ENCODE results near the gene PHF21A.

The PHF21A gene

GRCh38 chr11:45936511-45937054 is 184.7 kb downstream of the PHF21A start:
- Histone ChIP-seq H3K4me3 (no peak overlapping the region), H3K27ac (no peak overlapping the region), H3K4me1 (peaks cover 49 to 64% (median 58%) of the 10 kb centered on the region in 10 experiments), H3K4me2 (0 out of 22 replicates have a peak overlapping the region, but pooled peaks of 1 of the 11 experiments have one; percentile 8), H3K9me3 (replicated peaks in 1 of 11) (no peaks in the 10 kb centered on the region), H3K9ac (no peak overlapping the region), H4K20me1 (peaks cover 0 to 85% (median 5%) of the 10 kb centered on the region in 11 experiments; a peak in 7 of 22 replicates), H3K36me3 (peaks cover 16 to 70% (median 39%) of the 10 kb centered on the region in 11 experiments), H3K27me3 (peaks cover 0 to 26% (median 0%) of the 10 kb centered on the region in 11 experiments; a peak in 8 of 22 replicates)
- no peak for TF ChIP-seq Cebpa-rat (IDR thresholded peaks at IDR 0.05)

GRCh38 chr11:45935349-45936064 is 185.7 kb downstream of the PHF21A start:
- Histone ChIP-seq H3K9ac (no peak overlapping the region), H4K20me1 (peaks cover 0 to 89% (median 7%) of the 10 kb centered on the region in 11 experiments; a peak in 15 of 22 replicates), H3K36me3 (peaks cover 16 to 60% (median 37%) of the 10 kb centered on the region in 11 experiments), H3K27ac (no peak overlapping the region), H3K27me3 (peaks cover 0 to 26% (median 0%) of the 10 kb centered on the region in 11 experiments; a peak in 8 of 22 replicates), H3K4me3 (no peak overlapping the region), H3K4me1 (peaks cover 59 to 74% (median 69%) of the 10 kb centered on the region in 10 experiments), H3K9me3 (replicated peaks in 1 of 11) (no peaks in the 10 kb centered on the region), H3K4me2 (peak overlapping the region in 10 of 11 experiments; percentile 77 to 99 (median 95); a peak in 19 of 22 replicates)
- TF ChIP-seq Cebpa-rat (IDR thresholded peaks at IDR 0.05) = no peak

DNA sequence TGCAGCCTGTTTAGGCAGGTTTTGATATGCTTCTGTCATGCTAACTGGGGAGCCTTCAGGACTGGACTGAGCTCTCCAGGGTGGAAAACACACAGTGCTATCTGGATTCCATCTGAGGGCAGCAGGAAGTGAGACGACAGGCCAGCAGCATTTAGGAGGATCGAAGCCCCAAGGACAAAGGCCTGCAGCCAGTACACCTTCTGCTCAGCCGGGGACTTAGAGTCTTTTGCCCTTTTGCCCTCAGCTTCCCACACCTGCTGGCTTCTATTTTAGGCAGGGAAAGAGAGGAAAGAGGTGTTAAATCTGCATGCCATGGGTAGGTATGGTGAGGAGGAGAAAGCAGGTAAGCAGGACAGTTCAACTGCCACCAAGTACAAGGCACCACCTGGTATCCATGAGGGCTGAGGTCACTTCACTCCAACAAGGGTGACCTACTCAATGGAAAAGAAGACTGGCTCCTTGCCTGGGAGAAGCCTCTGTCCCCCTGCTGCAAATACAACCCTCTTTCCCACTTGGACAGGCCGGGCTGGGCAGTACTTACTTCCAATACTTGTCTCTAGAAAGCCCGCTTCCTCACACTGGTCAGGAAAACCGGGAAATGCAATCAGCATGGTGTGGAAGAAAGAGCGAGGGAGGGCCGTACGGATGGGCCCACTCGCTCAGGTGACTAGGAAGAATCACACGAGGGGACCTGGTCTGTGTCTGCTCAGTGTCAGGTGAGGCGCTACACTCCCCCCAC is 186.5 kb downstream of the PHF21A start:
- H3K27me3 ChIP-seq = peaks cover 0 to 26% (median 0%) of the 10 kb centered on the region in 11 experiments; a peak in 8 of 22 replicates
- peak overlapping the region; percentile 77 to 99 (median 95) for H3K4me2 ChIP-seq
- peaks cover 0 to 91% (median 12%) of the 10 kb centered on the region in 11 experiments; a peak in 16 of 22 replicates for H4K20me1 ChIP-seq
- TF ChIP-seq Cebpa-rat (IDR thresholded peaks at IDR 0.05) = no peak
- peaks cover 16 to 60% (median 37%) of the 10 kb centered on the region in 11 experiments for H3K36me3 ChIP-seq
- no peak overlapping the region for H3K27ac ChIP-seq
- H3K9me3 ChIP-seq (replicated peaks in 1 of 11) = no peaks in the 10 kb centered on the region
- no peak overlapping the region for H3K4me3 ChIP-seq
- H3K4me1 ChIP-seq = peaks cover 67 to 81% (median 75%) of the 10 kb centered on the region in 10 experiments
- H3K9ac ChIP-seq = peak overlapping the region in 5 of 11 experiments; percentile 2 to 62 (median 40); a peak in 5 of 22 replicates

DNA sequence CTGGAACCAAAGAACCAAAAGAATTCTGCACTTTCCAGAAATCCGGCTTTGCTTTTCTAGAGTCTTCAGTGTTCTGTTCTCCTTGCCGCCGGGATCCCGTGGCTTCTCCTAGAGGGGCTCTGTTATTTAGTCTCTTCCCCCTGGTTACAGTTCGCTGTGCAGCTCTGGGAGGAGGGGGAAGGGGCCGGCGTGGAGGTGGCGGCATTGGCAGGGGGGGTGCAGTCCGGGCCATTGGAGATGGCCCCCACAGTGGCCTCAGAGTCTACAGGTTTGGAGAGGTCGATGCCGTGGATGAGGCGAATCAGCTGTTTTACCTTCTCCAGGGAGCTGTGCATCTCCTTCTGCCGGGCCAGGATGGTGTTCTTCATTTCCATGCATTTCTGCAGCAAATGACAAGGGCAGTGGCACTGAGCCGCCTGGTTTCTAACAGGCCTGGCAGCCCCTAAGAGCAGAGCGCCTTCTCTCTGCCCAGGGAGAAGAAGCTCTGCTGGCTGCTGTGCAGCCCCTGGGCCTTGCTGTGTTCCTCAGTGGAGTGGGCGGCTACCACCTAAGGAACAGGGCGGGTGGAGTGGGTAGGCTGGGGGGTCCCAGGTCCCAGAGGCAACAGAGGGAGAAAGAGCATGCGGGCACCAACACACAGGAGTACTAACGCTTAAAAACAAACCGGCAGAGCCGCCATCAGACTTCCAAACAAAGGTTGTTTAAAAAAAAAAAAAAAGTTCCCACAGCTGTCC is 187.2 kb downstream of the PHF21A start:
- Histone ChIP-seq H3K9me3 (replicated peaks in 1 of 11) (no peaks in the 10 kb centered on the region), H3K4me3 (peak overlapping the region in 7 of 10 experiments; percentile 10 to 61 (median 33); a peak in 11 of 20 replicates), H3K4me1 (peaks cover 72 to 83% (median 75%) of the 10 kb centered on the region in 10 experiments), H3K36me3 (peaks cover 16 to 60% (median 37%) of the 10 kb centered on the region in 11 experiments), H3K4me2 (peak overlapping the region; percentile 77 to 99 (median 95)), H3K27me3 (peaks cover 0 to 26% (median 0%) of the 10 kb centered on the region in 11 experiments; a peak in 8 of 22 replicates), H3K9ac (peak overlapping the region in 10 of 11 experiments; percentile 1 to 62 (median 34); a peak in 15 of 22 replicates), H4K20me1 (peaks cover 0 to 89% (median 14%) of the 10 kb centered on the region in 11 experiments; a peak in 16 of 22 replicates), H3K27ac (peak overlapping the region in 7 of 11 experiments; percentile 31 to 67 (median 51); a peak in 11 of 22 replicates)
- TF ChIP-seq Cebpa-rat (IDR thresholded peaks at IDR 0.05) = no peak

DNA sequence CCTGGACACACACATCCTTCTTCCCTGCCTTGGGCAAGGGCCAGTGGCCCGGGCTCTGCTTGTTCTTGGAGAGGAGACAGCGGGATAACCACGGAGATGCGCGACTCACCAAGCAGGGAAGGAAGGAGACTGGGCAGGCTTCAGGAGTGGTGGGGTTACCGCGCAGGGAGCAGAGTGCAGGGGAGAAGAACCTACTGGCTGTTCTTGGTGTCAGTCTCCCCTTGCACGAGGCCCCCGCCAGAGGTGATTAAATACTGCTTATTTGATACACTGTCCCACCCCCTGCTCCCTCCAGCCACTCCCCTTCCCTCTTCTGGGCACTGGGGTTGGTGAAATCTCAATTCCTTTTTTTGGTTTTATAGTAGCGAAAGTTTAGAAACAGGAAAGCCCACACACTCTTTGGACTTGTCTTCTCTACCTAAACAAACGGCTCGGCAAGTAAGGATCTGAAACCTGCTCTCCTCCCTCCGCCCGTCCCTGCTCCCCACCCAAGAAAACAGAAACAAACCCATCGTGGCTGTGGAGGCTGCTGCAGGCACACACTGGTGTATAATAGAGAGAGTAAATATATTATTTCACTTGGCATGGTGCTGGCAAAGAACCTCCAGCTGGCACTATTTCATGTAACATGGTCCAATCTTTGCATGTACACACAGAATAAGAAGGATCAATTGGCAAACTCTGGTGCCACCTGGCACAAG is 188.0 kb downstream of the PHF21A start:
- TF ChIP-seq Cebpa-rat (IDR thresholded peaks at IDR 0.05) = no peak
- Histone ChIP-seq H3K4me2 (peak overlapping the region; percentile 77 to 99 (median 95)), H4K20me1 (peaks cover 0 to 88% (median 14%) of the 10 kb centered on the region in 11 experiments; a peak in 16 of 22 replicates), H3K27ac (peak overlapping the region in 7 of 11 experiments; percentile 31 to 67 (median 51); a peak in 13 of 22 replicates), H3K27me3 (peaks cover 0 to 26% (median 0%) of the 10 kb centered on the region in 11 experiments; a peak in 8 of 22 replicates), H3K4me1 (peaks cover 74 to 83% (median 75%) of the 10 kb centered on the region in 10 experiments), H3K4me3 (peak overlapping the region in 8 of 10 experiments; percentile 9 to 61 (median 32); a peak in 14 of 20 replicates), H3K36me3 (peaks cover 16 to 57% (median 36%) of the 10 kb centered on the region in 11 experiments), H3K9me3 (replicated peaks in 1 of 11) (no peaks in the 10 kb centered on the region), H3K9ac (peak overlapping the region in 9 of 11 experiments; percentile 1 to 62 (median 35); a peak in 16 of 22 replicates)

DNA sequence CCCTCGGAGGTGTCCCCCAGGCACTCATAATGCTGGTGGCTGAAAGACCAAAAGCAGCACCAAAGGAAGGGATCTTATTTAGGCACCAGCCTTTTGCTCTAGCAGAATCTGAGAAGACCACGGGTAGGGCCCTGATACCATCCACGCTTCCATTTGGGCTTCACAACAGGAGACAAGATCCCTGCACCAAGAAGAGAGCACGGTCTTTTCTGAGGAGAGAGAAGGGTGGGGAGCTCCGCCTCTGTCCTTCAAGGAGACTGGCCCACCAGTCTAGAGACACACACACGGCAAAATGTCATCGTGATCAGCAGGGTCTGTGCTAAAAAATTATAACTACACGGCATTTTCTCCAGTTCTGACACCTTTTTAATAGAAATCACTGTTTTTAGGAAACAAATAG is 189.0 kb downstream of the PHF21A start:
- Histone ChIP-seq H3K36me3 (peaks cover 16 to 46% (median 28%) of the 10 kb centered on the region in 11 experiments), H3K4me3 (peak overlapping the region in 3 of 10 experiments; percentile 7 to 19 (median 19); a peak in 3 of 20 replicates)

GRCh38 chr11:45931739-45932138 is 189.5 kb downstream of the PHF21A start:
- peak overlapping the region in 2 of 10 experiments; percentile 7 to 19; a peak in 2 of 20 replicates for H3K4me3 ChIP-seq
- peaks cover 14 to 41% (median 24%) of the 10 kb centered on the region in 11 experiments for H3K36me3 ChIP-seq
- H3K9ac ChIP-seq = peak overlapping the region in 8 of 11 experiments; percentile 1 to 77 (median 72); a peak in 12 of 22 replicates
- peaks cover 0 to 81% (median 14%) of the 10 kb centered on the region in 11 experiments; a peak in 16 of 22 replicates for H4K20me1 ChIP-seq
- H3K27ac ChIP-seq = peak overlapping the region in 8 of 11 experiments; percentile 73 to 88 (median 80); a peak in 14 of 22 replicates
- H3K4me1 ChIP-seq = peaks cover 75 to 94% (median 88%) of the 10 kb centered on the region in 10 experiments
- no peak for TF ChIP-seq Cebpa-rat (IDR thresholded peaks at IDR 0.05)
- peak overlapping the region; percentile 77 to 99 (median 95) for H3K4me2 ChIP-seq
- H3K9me3 ChIP-seq (replicated peaks in 1 of 11) = no peaks in the 10 kb centered on the region
- H3K27me3 ChIP-seq = peaks cover 0 to 26% (median 0%) of the 10 kb centered on the region in 11 experiments; a peak in 8 of 22 replicates

More for the DNA sequence above, 189.0 kb downstream of the PHF21A start:
- H3K27me3 ChIP-seq = peaks cover 0 to 26% (median 0%) of the 10 kb centered on the region in 11 experiments; a peak in 8 of 22 replicates
- TF ChIP-seq Cebpa-rat (IDR thresholded peaks at IDR 0.05) = no peak
- H4K20me1 ChIP-seq = peaks cover 0 to 81% (median 14%) of the 10 kb centered on the region in 11 experiments; a peak in 16 of 22 replicates
- no peaks in the 10 kb centered on the region for H3K9me3 ChIP-seq (replicated peaks in 1 of 11)
- H3K9ac ChIP-seq = peak overlapping the region in 5 of 11 experiments; percentile 1 to 77 (median 72); a peak in 8 of 22 replicates
- H3K27ac ChIP-seq = peak overlapping the region in 7 of 11 experiments; percentile 73 to 88 (median 79); a peak in 11 of 22 replicates
- H3K4me1 ChIP-seq = peaks cover 75 to 90% (median 83%) of the 10 kb centered on the region in 10 experiments
- H3K4me2 ChIP-seq = peak overlapping the region; percentile 77 to 99 (median 95)
